Epithelial cell of prostate (primary cell): ENCODE measurements around the gene CORT.
"Not testable (repeated sequence)": the region's sequence is repeated elsewhere in the genome, so short reads cannot be mapped to it uniquely, and the experiment has no call there.

Experiments
- DNase-seq: peaks from one replicate; pipeline ENCODE4 v3.0.0-alpha.2; 2011; ENCODE audit warnings: low read depth, low spot score
- H3K27ac ChIP-seq: fragments of 450-650 bp; 2 replicates; pipeline ENCODE4 v1.5.1; 2017; ENCODE audit warnings: mild to moderate bottlenecking

CORT gene

GRCh38 chr1:10472220-10473144 is 22.7 kb downstream of the CORT start, which contains the start of gene DFFA:
TSS of gene DFFA (minus strand) at chr1:10472529. CDS start at chr1:10472458, 71 bp downstream.
- peak within 1 kb of the TSS; percentile 54 for H3K27ac ChIP-seq
- peak; percentile 69 for DNase-seq

- H3K27ac ChIP-seq, result no peak overlapping the region
- no peak for DNase-seq
Measured at GRCh38 chr1:10473145-10473765, 23.4 kb downstream of the CORT start.

GRCh38 chr1:10474309-10474612 is 24.4 kb downstream of the CORT start:
- not testable (repeated sequence) for DNase-seq, H3K27ac ChIP-seq

- H3K27ac ChIP-seq, result peak within 1 kb of the TSS; percentile 61
- DNase-seq, result no peak
Measured at GRCh38 chr1:10474613-10475507, 25.0 kb downstream of the CORT start, which contains the start of gene PEX14. TSS of gene PEX14 (plus strand) at chr1:10474950. CDS start at chr1:10474967, 17 bp downstream.

- H3K27ac ChIP-seq, result peak overlapping the region; percentile 61
- DNase-seq, result no peak
Measured at GRCh38 chr1:10475510-10475909, 25.7 kb downstream of the CORT start.

- peak overlapping the region; percentile 27 for H3K27ac ChIP-seq
- DNase-seq, result no peak
Measured at GRCh38 chr1:10479296-10479695, 29.5 kb downstream of the CORT start.

GRCh38 chr1:10480614-10481013 is 30.8 kb downstream of the CORT start:
- H3K27ac ChIP-seq, result no peak overlapping the region
- DNase-seq, result no peak

GRCh38 chr1:10484521-10484920 is 34.7 kb downstream of the CORT start:
- no peak overlapping the region for H3K27ac ChIP-seq
- no peak for DNase-seq

GRCh38 chr1:10489291-10490055 is 39.6 kb downstream of the CORT start:
- DNase-seq, result no peak
- no peak overlapping the region for H3K27ac ChIP-seq

- no peak for DNase-seq
Measured at GRCh38 chr1:10490286-10490970, 40.6 kb downstream of the CORT start.

GRCh38 chr1:10494418-10494753 is 44.6 kb downstream of the CORT start:
- H3K27ac ChIP-seq, result peak overlapping the region; percentile 94

More at GRCh38 chr1:10490286-10490970, 40.6 kb downstream of the CORT start:
- H3K27ac ChIP-seq, result no peak overlapping the region

GRCh38 chr1:10494754-10495474 is 45.1 kb downstream of the CORT start:
- peak; percentile 54 for DNase-seq

More at GRCh38 chr1:10494418-10494753, 44.6 kb downstream of the CORT start:
- DNase-seq, result no peak

GRCh38 chr1:10495475-10495817 is 45.6 kb downstream of the CORT start:
- peak overlapping the region; percentile 94 for H3K27ac ChIP-seq
- DNase-seq, result no peak

More at GRCh38 chr1:10494754-10495474, 45.1 kb downstream of the CORT start:
- H3K27ac ChIP-seq, result peak overlapping the region; percentile 94

GRCh38 chr1:10495952-10496351 is 46.1 kb downstream of the CORT start:
- H3K27ac ChIP-seq, result peak overlapping the region; percentile 94
- peak; percentile 100 for DNase-seq

GRCh38 chr1:10497109-10497508 is 47.3 kb downstream of the CORT start:
- no peak for DNase-seq
- H3K27ac ChIP-seq, result peak overlapping the region; percentile 94

GRCh38 chr1:10498231-10498630 is 48.4 kb downstream of the CORT start:
- no peak overlapping the region for H3K27ac ChIP-seq
- no peak for DNase-seq
